Activated CD8-positive, alpha-beta memory T cell treated with anti-CD3 and anti-CD28 coated beads for 24 hours (primary cell): ENCODE measurements around the gene CHST8.
"Not testable (repeated sequence)": the region's sequence is repeated elsewhere in the genome, so short reads cannot be mapped to it uniquely, and the experiment has no call there.

ENCODE experiments used
- DNase-seq: peaks from one replicate; pipeline ENCODE4 v3.0.0-alpha.2; 2020

CHST8 gene

DNA sequence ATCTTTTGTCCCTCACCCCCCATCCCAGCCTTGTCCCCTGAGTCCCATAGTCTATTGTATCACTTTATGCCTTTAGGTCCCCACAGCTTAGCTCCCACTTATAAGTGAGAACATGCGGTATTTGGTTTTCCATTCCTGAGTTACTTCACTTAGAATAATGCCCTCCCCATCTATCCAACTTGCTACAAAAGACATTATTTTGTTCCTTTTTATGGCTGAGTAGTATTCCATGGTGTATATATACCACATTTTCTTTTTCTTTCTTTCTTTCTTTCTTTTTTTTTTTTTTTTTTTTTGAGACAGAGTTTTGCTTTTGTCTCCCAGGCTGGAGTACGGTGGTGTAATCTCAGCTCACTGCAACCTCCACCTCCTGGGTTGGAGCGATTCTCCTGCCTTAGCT lies 73.8 kb downstream of the CHST8 start:
- not testable (repeated sequence) for DNase-seq

GRCh38 chr19:33697766-33698165 lies 76.0 kb downstream of the CHST8 start:
- no peak for DNase-seq

DNA sequence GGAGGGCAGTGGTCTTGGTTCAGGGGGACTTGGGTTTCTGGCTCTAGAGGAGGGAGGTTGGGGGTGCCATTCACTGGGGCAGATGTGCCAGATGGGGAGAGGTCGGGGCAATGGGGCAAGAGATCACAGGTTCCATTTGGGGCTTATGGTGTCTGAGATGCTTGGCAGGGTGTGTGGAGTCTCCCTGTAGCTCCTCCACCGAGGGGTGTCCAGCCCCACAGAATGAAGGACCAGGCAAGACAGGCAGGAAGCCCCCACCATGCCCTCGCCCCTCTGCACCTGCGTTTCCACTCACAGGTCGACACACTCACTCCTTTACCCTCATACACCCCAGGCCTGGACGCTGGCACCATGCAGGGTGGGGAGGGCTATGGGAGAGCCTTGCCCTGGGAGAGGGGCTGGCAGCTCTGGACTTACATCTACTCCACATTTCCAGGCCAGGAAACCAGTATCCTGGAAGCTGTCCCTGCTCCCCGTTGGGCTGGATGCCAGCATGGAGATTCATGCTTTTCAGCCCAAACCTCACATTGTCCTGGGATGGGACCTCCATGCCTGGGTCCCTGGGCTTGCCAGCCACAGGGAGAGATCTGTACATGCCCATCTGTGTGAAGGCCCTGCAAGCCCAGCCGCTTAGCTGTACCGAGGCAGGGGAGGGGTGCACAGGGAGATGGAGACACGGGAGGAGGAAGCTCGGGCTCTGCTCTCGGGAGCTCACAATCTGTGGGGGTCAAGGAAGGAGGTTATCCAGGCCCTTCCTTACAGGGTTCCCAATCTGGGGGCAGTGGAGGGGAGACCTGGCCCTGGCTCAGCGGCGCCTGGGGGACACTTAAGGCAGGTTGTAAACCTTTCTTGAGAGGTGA lies 77.1 kb downstream of the CHST8 start:
- no peak for DNase-seq

DNA sequence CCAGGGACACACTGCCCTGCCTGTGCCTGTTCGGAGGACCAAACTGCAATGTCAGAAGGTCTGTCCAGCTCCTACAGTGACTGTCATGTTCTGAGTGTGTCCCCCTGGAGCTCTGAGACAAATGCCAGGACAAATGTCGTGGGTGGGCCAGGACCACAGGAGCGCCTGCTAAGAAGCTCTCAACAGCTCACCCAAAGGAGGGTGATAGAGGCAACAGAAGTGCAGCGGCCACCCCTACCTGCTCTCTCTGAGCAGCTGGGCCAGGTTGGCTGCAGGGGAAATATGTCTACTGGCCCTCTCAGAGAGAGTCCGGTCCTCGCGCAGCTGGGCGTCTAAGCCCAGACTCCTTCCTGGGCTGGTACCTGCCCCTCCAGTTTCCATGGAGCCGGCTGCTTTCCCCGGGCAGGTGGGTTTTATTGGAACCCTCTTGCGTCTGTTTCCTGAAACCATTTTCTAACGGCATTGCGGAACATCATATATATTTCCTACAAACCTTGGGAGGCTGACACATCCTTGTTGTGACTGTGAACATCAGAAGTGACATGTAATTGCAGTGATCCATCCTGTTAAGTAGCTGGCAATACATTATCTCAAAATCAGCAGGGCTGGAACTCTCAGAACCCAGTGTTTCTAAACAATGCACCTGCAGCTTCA lies 78.1 kb downstream of the CHST8 start:
- no peak for DNase-seq

GRCh38 chr19:33700408-33701013 lies 78.8 kb downstream of the CHST8 start:
- DNase-seq: no peak

- DNase-seq: no peak
Observed at GRCh38 chr19:33701565-33701964, 79.8 kb downstream of the CHST8 start.

DNA sequence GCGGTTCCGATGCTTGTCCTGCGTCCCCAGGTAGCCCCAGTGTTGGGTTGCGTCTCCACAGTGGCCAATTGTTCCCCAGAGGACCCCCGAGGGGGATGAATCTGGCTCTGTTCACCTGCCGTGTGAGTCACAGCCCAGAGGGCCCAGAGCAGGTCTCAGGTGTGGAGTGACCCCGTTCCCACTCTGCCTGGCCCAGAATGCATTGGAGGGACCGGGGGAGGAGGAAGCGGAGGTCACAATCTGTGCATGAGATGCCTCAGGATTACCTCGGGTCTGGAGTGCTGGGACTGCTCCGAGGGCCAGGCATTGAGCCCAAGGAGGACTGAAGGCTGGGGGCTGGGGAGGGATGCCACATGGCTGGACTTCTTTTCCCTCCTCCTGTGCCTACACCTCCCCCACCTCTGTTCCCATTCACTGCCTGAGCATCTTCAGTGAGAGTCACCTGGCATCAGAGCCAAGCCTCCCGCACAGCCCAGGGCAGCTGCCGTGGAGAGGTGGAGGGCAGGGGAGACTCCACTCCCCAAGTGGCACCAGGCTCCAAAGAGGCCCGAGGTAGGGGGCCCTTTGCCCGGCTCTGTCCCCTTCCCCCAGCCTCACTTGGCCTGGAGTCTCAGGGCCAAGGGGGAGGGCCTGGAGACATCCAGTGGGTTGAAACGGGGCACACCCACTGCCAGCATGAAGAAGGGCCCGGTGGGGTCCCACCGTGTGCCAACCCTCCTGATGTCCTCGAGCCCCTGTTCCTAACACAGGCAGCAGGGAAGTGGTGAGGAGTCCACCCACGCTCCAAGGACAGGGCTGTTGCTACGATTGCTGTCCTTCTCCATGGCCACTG lies 81.1 kb downstream of the CHST8 start:
- no peak for DNase-seq

DNA sequence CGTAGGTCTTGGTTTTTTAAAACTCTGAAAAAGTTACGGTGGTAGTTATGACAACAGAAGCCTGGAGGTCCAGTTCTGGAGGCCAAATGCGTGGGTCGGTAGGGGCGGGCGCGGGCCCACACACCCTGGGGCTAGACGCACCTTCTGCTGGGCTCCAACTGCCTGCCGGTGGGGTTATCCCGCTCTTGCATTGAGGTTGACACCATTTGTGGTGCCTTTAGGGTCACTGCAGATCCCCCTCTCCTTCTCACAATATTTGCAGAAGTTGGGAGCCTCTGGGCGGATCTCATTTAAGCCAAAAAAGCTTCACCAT lies 81.6 kb downstream of the CHST8 start:
- no peak for DNase-seq

GRCh38 chr19:33703821-33704220 lies 82.1 kb downstream of the CHST8 start:
- DNase-seq: no peak

DNA sequence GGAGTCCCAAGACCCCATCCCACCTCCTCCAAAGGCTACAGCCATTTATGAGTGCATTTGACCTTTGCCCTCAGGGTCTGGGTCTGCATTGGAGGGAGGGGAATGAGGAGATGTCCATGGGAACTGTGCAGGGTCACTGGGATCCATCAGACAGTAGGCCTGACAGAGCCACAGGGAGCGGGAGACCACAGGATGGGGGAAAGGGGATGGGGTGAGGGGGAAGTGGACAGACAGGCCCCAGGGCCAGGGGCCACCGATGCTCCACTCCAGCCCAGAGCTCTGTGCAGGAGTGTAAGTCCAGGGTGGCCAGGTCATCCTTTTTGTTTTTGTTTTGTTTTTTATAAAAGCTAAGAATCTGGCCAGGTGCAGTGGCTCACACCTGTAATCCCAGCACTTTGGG lies 82.5 kb downstream of the CHST8 start:
- no peak for DNase-seq

- DNase-seq: no peak
Observed at GRCh38 chr19:33705090-33705847, 83.5 kb downstream of the CHST8 start.

- no peak for DNase-seq
Observed at GRCh38 chr19:33705860-33706259, 84.1 kb downstream of the CHST8 start.

GRCh38 chr19:33706631-33707030 lies 84.9 kb downstream of the CHST8 start:
- no peak for DNase-seq

GRCh38 chr19:33712268-33712667 lies 90.5 kb downstream of the CHST8 start:
- DNase-seq: no peak

DNA sequence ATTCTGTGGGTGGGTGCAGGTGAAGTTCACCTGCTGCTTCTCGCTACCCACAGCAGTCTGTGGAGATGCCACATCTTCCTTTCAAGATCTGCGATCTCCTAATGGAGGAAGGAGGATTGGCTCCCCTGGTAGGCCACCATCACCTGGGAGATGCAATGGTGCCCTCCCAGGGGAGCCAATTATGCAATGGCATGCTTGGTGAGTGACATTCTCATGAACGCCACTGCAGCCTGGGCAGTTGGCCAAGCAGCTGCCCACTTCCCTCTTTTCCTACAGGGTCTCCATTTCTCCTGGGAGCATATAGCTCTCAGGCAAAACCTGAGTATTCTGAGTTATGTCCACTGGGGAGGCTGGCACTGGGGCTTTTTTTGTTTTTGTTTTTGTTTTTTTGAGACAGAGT lies 91.4 kb downstream of the CHST8 start:
- no peak for DNase-seq

DNA sequence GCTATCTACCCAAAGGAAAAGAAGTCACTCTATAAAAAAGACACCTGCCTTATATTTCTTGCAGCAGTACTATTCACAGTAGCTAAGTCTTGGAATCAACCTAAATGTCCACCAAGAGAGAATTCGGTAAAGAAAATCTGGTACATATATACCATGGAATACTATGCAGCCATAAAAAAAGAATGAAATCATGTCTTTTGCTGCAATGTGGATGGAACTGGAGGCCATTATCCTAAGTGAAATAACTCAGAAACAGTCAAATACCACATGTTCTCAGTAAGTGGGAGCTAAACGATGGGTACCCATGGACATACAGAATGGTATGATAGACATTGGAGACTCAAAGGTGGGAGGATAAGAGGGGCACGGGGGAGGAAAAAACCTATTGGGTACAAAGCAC lies 92.4 kb downstream of the CHST8 start:
- DNase-seq: no peak

GRCh38 chr19:33715462-33715861 lies 93.7 kb downstream of the CHST8 start:
- no peak for DNase-seq

DNA sequence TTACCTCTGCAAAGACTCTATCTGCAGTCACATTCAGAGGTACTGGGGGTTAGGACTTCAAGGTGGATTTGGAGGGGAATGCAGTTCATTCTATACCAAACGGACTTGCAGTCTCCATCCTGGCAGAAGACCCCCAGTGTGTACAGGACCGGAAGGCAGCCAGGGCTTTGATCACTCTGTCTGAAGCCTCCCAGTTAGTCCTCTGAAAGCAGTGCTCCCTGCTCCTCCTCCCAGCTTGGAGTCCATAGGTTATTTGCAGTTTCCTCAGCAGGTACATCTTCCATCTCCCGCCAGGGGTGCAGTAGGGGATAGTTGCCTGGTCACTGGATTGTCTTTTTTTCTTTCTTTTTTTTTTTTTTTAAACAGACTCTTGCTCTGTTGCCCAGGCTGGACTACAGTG lies 96.1 kb downstream of the CHST8 start:
- DNase-seq: no peak

DNA sequence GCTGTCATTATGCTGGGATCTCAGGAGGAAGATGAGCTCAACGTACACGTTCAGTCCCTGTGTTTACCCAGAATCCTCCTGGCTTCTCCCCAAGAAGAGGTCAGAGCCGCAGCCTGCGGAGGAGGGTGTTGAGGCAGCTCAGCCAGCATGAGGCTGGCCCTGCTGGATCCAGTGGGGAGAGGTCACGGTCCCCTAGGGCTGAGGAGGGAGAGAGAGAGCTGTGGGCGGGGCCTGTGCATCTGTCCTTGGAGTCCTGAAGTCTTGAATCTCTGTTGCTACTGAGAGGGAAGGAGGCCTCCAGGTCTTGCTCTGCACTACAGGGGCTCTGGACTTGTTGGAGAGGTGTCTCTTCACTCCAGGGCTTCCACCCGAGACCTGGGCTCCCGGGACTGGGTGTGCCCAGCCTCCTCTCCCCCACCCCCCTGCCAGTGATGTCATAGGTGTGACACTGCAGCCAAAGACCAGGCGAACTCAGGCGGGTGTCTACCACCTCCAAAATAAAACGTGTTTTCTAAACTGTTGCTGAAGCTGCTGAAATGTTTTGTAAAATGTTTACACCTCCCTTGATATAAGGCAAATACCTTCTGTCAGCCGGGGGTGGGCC lies 97.0 kb downstream of the CHST8 start:
- DNase-seq: no peak

GRCh38 chr19:33719366-33720154 lies 97.8 kb downstream of the CHST8 start:
- no peak for DNase-seq

DNA sequence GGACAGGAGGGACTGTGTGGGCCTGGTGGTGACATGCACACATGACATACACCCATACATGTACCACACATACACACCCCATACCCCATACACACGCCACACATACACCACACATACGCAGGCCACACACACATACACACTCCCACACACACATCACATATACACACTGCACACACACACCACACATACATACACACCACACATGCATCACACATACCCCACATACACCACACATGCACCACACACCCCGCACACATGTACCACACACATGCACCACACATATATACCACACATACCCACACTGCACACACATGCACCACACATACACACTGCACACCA lies 98.4 kb downstream of the CHST8 start:
- DNase-seq: no peak
